Adrenal gland (tissue), 12 donors: ENCODE measurements around the gene CDH3. TPM values are rescaled to one million over a fixed set of nuclear protein-coding genes. Genes with fewer than 3 reads are reported as not detected.

Experiments used
- DNase-seq, 7 donors: peaks; one replicate each; pipeline ENCODE4 v3.0.0-alpha.2; 2019 to 2020
- H3K27ac ChIP-seq, 5 donors: fragments of 200-600 bp; sonication (generic) in 4 of 5; 1 replicate in 3 of 5; 2 replicates in 2 of 5; pipeline versions ENCODE4 v1.5.1 to v1.8.0; 2016 to 2020; ENCODE audit warnings: mild to moderate bottlenecking in 1 of 5
- H3K27me3 ChIP-seq: fragments of 200-600 bp; 2 replicates; pipeline ENCODE4 v1.8.0; 2021
- H3K36me3 ChIP-seq, 2 donors: fragments of 200-600 bp; replicated peaks in 1 of 2; 1 replicate in 1 of 2; 2 replicates in 1 of 2; pipeline versions ENCODE4 v1.5.1 to v1.8.0; 2018 to 2022
- H3K4me1 ChIP-seq, 2 donors: fragments of 200-600 bp; replicated peaks in 1 of 2; 1 replicate in 1 of 2; 2 replicates in 1 of 2; pipeline versions ENCODE4 v1.5.1 to v1.8.0; 2018 to 2021
- H3K4me3 ChIP-seq, 4 donors: fragments of 200-600 bp; sonication (generic) in 3 of 4; one replicate each; pipeline ENCODE4 v1.5.1; 2016 to 2018
- H3K9me3 ChIP-seq, 3 donors: fragments of 200-600 bp; sonication (generic) in 1 of 3; replicated peaks in 1 of 3; 1 replicate in 2 of 3; 2 replicates in 1 of 3; pipeline versions ENCODE4 v1.5.1 to v1.8.0; 2016 to 2021
- CTCF ChIP-seq, 6 experiments: fragments of 450-650 bp in 4 of 6; fragments of 200-600 bp in 2 of 6; sonication (generic) in 1 of 6; IDR thresholded peaks; 1 replicate in 5 of 6; 2 replicates in 1 of 6; pipeline versions ENCODE4 v1.5.1 to v1.8.0; 2016 to 2021; ENCODE audit warnings: antibody characterized with exemption in 6 of 6, mild to moderate bottlenecking in 2 of 6, moderate library complexity in 1 of 6
- POLR2A ChIP-seq, 2 donors: fragments of 450-650 bp; IDR thresholded peaks; one replicate each; pipeline ENCODE4 v1.6.1; 2017; ENCODE audit warnings: antibody characterized with exemption in 2 of 2, mild to moderate bottlenecking in 2 of 2, moderate library complexity in 1 of 2
- WGBS, 4 donors: extraction: QIAGEN DNeasy Blood & Tissue Kit in 2 of 4; methylation state at CpG; one replicate each; pipeline versions ENCODE4 v1.1.5 to v1.1.7; 2013 to 2017; 5-methylcytosine and 5-hydroxymethylcytosine counted together
- intact Hi-C, 2 donors: fragments of 100-400 bp; cut with DNase I; formaldehyde crosslinking; loops; one replicate each; pipeline versions ENCODE4 v1.14.1 to v1.15.0; 2022 to 2023
- polyA plus RNA-seq, 3 donors: library from polyadenylated mRNA; stranded (reverse); fragments of 200-250 nt in 2 of 3; fragments of 350-450 nt in 1 of 3; fragmentation: Illumina TruSeq in 1 of 3; extraction: RNeasy Lipid Tissue Mini Kit (QIAGEN cat#74804) in 1 of 3; gene quantifications; one replicate each; pipeline ENCODE4 v1.2.3, GENCODE V29; 2013 to 2014
- small RNA-seq, 2 donors: library from RNA; depleted of rRNA; stranded (forward); fragments of <200 nt; gene quantifications; one replicate each; pipeline ENCODE3, GENCODE V24; 2016
- total RNA-seq, 9 donors: library from RNA; depleted of rRNA in 4 of 9; stranded (reverse); fragments of >200 nt in 4 of 9; fragments of 120-200 nt in 1 of 9; fragmentation: NEBNext Ultra II Directional in 1 of 9; extraction: Animal tissue kit (Norgen Biotek cat#: 25700) in 1 of 9; gene quantifications; one replicate each; pipeline versions ENCODE4 v1.1.0 to v1.2.4, GENCODE V29; 2013 to 2023
- donor health status: healthy with polysubstance abuse.
- donor health status: Bipolar disorder and iron deficiency.
- donor health status: DM: yes; HTN: yes; CAD: no.
- donor health status: DM: no; HTN: no; CAD: no.
- donor health status: DM: no; HTN: no; CAD: no.
- donor health status: DM: yes; HTN: yes; CAD: no.

CDH3 gene
- total and polyA plus RNA-seq, 12 donors = 0.16 to 3.3 (median 1.0) TPM; not detected in 1

- Histone ChIP-seq H3K4me1 (no peaks in the 10 kb centered on the region), H3K9me3 (no peaks in the 10 kb centered on the region), H3K27me3 (no peaks in the 10 kb centered on the region), H3K36me3 (no peaks in the 10 kb centered on the region), H3K4me3 (no peak overlapping the region), H3K27ac (no peak overlapping the region)
- intact Hi-C loops = no loop called here
- WGBS, 4 donors = 81 to 90% (median 87%) methylated on average over 2 to 3 of the region's 3 CpGs
- TF ChIP-seq POLR2A (IDR thresholded peaks at IDR 0.05) = no peak
- TF ChIP-seq CTCF (IDR thresholded peaks at IDR 0.05) = no peak
- no peak for DNase-seq
Observed at GRCh38 chr16:68749432-68749831, 104.3 kb downstream of the CDH3 start.

Small RNA genes lying within 50 kb of the gene (small RNA-seq; reads per million reads assigned to genes)
- gene HSPE1P5 (0 reads per million in 2 donors), gene RF01233 (0 reads per million in 2 donors), gene RNA5SP429 (0 reads per million in 2 donors)

Other genes starting within 250 kb of the CDH3 start
- gene SMPD3, start 196.8 kb upstream of the CDH3 start, total RNA-seq = 1 to 10 TPM in 3 of 9 donors, under 1 TPM in 4, not detected in 2; 0.32 to 7.8 (median 0.99) TPM
- 1 to 10 TPM; 1.1 to 7.7 (median 1.3) TPM for gene SMPD3, start 196.8 kb upstream of the CDH3 start, polyA plus RNA-seq
- gene ZFP90, start 106.0 kb upstream of the CDH3 start, total RNA-seq = 10 to 100 TPM; 11.4 to 28.6 (median 21.1) TPM
- gene ZFP90, start 106.0 kb upstream of the CDH3 start, polyA plus RNA-seq = 10 to 100 TPM in 2 of 3 donors, 1 to 10 TPM in 1; 7.1 to 14.7 (median 12.4) TPM
- 1 to 10 TPM in 2 of 9 donors, under 1 TPM in 4, not detected in 3; 0.11 to 1.2 (median 0.74) TPM for gene CDH1, start 92.0 kb downstream of the CDH3 start, total RNA-seq
- gene CDH1, start 92.0 kb downstream of the CDH3 start, polyA plus RNA-seq = under 1 TPM; 0.24 to 0.40 (median 0.27) TPM
- 10 to 100 TPM in 7 of 9 donors, 1 to 10 TPM in 2; 8.2 to 17.9 (median 13.5) TPM for gene TANGO6, start 198.2 kb downstream of the CDH3 start, total RNA-seq
- 1 to 10 TPM; 1.9 to 7.8 (median 2.3) TPM for gene TANGO6, start 198.2 kb downstream of the CDH3 start, polyA plus RNA-seq